Stimulated activated CD8-positive, alpha-beta memory T cell treated with anti-CD3 and anti-CD28 coated beads, Interleukin-2, amount 100 ng/mL, for 48 hours (primary cell): Measurements from ENCODE around the gene IRF1.
"Not testable (repeated sequence)": the region's sequence is repeated elsewhere in the genome, so short reads cannot be mapped to it uniquely, and the experiment has no call there.

Source experiments
- DNase-seq, 2 donors: peaks; one replicate each; pipeline ENCODE4 v3.0.0-alpha.2; 2020; ENCODE audit warnings: low read depth in 2 of 2

IRF1 gene

DNA sequence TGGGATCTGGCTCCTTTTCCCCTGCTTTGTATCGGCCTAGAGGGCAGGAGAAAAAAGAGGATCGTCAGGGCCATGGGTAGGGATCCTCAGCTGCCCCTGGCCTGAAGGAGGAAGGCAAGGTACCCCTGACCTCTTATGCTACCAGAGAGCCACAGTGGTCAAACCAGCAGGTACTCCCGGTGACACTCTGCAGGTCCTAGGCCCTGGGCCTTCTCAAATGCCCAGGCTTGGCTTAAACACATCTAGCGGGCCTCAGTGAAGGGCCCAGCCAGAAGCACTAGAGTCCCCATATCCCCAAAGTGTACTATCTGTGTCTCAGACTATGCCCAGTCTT lies 3.5 kb downstream of the IRF1 start:
- DNase-seq = no peak

DNA sequence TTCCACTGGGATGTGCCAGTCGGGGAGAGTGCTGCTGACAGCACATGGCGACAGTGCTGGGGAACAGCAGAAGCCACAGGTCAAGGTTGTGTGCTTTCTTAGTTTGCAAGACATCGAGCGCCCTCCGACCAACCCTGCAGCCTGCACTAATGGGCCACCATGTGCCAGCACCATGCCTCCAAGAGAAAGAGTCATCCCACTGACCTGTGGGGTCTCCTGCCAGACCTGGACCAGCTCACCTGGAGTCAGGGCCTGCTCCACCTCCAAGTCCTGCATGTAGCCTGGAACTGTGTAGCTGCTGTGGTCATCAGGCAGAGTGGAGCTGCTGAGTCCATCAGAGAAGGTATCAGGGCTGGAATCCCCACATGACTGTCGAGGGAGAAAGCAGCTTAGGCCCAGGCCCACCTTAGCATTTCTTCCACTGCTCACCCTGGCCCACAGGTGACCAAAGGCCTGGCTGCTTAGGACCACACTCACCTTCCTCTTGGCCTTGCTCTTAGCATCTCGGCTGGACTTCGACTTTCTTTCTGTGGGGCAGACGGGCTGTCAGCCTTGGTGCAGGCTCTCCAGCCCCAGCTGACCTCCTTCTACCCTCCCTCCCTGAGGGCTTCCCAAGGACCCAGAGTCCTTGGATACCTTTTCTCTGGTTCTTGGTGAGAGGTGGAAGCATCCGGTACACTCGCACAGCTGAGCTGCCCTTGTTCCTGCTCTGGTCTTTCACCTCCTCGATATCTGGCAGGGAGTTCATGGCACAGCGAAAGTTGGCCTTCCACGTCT lies 4.1 kb downstream of the IRF1 start:
- no peak for DNase-seq

DNA sequence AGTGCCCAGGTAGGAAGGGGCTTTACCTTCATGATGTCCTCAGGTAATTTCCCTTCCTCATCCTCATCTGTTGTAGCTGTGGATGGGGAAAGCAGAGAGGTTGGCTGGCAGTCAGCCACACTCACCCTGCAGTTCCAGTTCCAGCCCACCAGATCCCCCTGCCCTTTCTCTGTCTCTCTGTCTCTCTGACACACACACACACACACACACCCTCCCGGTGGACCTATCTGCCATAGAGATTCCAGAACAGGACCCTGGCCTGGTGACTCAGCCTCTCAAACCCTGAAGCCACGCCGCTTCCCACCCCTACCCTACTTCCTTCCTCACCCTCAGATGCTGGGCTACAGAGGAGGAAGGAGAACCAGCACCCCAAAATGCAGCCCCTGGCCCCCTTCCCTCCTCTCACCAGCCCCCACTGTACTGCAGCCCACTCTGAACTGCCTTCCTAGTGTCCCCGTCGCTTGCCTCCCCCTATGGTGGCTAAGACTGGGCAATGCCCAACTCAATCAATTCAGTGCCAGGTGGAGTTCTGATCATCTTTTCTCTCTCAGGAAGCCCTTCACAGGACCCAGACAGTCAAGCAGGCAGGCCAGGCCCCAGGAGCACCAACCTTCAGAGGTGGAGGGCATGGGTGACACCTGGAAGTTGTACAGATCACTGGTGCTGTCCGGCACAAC lies 4.8 kb downstream of the IRF1 start:
- DNase-seq = no peak

DNA sequence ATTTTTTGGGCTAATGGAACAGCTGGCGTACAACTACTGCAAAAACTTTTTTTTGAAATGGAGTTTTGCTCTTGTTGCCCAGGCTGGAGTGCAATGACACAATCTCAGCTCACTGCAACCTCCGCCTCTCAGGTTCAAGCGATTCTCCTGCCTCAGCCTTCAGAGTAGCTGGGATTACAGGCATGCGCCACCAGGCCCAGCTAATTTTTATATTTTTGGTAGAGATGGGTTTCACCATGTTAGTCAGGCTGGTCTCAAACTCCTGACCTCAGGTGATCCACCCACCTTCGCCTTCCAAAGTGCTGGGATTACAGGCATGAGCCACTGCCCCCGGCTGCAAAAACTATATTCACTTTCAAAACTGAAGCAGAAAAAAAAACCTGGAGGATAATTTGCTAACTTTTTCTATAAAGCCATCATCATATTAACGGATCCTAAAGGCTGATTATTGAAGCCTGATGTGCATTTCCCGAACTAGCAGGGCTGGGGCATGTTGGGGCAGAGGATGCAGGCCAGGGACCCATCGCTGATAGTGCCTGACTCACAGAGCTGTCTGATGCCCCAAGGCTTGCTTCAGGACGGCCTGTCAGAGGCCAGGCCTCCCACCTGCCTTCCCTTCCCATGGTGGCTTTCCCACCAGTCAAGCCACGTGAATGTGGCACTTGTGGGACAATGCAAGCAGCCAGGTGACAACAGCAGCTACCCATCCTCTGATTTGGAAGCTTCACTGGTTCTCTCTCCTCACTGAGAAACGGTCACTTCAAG lies 5.5 kb downstream of the IRF1 start:
- not testable (repeated sequence) for DNase-seq

DNA sequence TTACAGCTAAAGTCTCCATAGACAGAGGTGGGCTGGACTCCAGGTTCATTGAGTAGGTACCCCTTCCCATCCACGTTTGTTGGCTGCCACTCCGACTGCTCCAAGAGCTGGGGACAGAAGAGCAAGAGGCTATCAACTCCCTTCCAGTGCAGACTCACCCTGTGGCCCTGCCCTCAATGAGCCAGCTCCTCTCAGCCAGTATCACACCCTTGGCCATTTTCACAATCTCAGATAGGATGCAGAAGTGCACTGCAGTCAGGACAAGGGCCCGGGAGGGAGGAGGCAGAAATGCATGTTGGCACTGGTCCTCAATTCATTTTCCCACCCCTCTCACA lies 6.2 kb downstream of the IRF1 start:
- no peak for DNase-seq

DNA sequence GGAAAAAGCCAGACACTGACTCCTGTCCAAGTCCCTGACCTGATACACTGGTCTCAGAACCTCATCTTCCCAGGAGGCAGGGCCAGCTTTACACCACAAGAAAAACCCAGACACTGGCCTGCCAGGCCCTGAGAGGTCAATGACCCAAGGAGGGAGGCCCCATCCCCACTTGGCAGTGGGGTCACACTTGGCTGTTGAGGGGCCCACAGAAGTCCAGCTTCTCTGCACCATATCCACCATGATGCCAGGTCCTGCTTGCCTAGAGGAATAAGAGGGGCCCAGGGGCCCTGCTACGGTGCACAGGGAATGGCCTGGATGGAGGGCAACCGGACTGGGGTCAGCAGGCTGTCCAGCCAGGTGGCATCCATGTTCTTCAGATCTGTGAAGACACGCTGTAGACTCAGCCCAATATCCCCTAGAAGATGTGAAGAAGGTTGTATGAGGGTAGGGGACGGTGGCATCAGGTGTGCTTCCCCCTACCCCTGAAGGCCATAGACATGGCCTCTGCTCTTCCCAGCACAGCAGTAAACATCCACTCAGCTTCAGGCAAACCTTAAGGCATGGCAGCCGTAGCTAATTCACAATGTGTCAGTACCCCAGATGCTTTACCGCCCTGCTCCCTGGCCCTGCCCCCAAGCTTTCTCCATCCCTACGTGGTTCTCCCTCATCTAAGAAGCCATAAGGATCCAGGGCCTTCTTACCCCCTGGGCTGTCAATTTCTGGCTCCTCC lies 6.7 kb downstream of the IRF1 start:
- no peak for DNase-seq

DNA sequence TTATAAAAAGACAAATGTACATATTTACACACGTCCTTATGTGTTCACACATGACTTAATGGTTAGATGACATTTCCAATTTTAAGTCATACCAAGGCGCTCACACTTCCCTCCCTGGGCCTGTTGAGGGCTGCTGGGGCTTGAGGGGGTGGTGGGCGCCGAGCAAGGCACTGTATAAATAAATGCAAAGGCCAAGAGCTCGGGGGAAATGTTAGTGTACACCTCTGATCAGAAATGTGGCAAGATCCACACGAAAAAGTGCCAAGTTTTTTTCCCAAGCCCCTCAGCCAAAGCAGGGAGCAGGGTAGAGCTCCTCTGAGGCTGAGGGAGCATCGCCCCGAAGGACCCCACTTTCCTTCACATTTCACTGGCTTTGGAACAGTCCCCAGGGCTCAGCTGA lies 7.5 kb downstream of the IRF1 start:
- no peak for DNase-seq

DNA sequence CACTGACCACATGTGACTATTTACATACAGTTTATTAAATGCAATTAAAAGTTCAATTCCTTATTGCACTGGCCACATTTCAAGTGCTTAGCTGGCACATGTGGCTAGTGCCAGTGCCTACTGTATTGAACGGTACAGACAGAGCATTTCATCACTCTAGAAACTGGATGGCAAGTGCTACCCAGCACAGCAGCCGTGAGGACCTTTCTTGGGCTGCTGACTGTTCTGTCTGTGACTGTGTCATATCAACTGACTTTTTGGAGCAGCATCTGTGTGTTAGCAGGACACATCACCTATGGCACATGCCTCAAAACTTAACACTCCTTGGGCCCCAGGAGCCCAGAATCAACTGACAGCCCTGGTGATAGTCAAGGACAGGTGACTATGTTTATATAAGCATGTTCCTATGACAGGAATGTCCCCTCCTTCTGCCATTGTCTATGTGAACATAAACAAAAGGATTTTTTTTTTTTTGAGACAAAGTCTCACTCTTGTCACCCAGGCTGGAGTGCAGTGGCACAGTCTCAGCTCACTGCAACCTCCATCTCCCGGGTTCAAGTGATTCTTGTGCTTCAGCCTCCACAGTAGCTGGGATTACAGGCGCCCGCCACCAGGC lies 8.9 kb downstream of the IRF1 start:
- no peak for DNase-seq

DNA sequence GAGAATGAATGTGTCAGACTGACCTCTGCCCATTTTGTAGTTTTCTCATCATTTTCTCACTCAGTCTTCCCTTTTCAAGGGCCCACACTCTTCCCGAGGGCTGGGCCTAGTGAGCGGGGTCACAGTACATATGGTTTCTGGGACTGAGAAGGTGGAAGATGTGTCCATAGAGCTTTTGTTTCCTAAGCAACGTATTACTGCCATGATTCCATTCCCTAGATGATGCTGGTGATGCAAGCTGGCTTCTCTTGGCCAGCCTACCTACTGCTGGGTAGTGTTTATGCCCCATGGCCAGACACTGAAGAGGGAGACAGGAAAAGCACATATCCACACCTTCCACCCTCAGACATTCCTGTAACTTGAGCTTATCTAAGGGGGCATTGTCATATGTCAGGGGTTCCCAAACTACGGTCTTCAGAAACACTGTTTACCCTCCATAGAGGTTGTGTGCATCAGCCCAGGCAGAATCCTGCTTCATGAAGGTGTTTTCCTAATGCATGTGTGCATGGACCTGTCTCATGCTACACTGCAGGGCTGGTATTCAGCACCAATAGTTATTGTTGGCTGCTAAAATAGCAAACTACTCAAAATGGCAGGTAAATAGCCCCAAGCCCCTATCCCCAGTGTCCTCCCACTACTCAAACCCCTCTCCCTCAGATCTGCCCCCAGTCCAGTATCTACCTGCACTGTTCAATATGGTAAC lies 9.5 kb downstream of the IRF1 start:
- DNase-seq = no peak

DNA sequence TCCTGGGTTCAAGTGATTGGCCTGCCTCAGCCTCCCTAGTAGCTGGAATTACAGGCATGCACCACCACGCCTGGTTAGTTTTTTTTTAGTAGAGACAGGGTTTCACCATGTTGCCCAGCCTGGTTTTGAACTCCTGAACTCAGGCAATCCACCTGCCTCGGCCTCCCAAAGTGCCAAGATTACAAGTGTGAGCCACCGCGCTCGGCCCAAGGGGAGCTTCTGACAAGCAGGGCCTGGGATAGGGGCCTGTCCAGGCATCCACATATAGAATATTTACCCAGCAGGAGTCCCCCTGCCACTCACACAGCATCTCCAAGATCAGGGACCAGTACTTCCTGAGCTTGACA lies 10.1 kb downstream of the IRF1 start:
- no peak for DNase-seq

DNA sequence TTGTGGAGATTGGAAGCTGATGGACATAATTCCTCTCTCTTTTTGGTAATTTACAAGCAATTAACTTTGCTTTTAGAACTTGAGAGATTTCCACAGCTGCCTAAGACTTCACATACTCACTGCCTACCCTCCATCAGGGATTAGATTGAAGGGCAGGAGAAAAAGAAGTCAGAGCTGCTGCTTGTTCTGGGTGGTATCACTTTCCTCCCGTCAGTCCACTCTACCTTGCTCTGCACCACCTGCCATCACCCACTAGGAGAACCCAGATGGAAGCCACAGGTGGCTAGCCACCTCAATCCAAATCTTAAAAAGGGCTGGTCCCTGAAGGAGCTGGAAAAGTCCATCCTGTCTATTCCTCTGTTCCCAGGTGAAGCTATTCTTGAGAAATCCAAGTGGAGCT lies 10.5 kb downstream of the IRF1 start:
- no peak for DNase-seq

DNA sequence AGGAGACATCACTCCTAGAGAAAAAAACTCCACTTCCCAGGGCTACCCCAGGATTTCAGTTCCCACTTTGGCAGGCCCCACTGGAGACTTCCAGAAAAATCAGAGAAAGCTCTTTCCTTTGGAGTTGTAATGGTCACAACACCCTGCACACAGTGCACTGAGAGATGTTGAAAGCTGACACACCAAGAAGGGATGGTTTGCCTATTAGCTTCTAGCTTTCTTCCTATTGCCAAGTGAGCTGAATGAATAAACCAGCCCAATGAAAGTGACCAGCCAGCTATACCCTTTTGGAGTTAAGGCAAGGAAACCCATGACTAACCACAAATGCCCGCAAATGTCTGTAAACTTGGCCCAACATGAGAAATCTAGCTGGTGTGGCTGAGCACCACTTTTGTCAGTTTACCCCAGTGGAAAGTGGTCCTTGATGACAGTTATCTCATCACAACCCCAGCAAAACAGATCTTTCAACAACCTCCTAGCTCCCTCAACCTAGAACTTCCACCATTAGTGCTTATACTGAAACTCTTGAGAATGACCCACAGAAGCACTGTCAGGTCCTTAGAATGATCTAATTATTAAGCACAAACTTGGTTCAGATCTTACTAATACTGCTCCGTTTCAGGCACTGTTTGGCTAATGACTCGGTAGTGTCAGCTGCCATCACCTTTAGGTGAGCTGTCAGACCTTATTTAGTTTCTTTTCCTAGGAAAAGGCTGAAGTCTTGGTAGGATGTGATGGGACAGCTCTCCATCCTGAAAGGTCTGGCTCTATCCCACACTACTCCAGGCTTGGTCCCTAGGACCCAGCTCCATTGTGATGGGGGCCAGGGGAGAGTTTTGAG lies 11.2 kb downstream of the IRF1 start:
- no peak for DNase-seq

DNA sequence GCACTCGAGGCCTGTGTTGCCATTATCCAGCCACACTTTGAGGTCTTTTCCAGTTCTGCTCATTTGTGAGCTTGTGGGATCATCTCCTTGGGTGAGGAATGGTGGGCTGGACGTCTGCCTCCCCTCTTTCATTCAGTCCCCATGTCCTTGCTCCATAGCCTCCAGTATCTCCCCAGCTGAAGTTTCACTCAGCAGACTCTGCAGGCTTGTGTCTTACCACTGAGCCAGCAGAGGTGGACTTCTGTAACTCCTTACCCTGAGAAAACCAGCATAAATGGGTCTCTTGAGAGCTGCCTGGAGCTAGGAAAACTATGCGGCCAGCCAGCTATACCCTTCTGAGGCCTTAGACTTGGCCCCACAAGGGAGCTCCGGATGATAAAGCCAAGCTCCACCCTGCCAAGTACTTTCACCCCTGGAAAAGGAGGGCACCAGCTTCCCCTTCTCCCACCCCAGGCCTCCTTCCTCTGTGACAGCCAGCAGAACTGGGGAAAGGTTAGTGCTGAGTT lies 12.2 kb downstream of the IRF1 start:
- DNase-seq = no peak

DNA sequence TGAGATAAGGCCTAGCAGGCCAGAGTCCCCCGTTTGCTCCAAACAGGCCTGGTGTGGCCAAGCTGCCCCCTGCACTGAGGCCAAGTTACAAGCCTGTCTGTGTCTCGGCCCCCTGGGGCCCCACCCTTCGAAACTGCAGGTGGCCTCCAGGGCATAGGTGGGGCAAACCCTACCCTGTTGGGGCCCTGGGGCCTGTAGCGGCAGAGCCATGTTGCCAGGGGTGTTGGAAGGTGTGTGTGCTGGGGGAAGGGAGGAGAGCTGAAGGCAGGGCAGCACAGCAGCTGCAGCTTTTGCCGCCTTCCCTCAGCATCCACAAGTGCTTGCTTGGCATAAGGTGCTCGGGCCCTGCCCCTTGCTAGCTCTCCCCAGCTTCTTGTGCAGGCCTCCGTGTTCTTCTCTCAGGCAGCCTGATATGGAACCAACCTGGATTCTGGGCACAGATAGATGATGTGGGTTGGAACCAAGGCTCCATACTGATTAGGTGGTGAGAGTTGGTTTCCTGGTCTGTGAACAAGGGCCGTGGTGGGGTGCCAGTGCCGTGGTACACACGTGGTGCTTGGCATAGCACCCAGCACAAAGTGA lies 12.7 kb downstream of the IRF1 start:
- DNase-seq = no peak

DNA sequence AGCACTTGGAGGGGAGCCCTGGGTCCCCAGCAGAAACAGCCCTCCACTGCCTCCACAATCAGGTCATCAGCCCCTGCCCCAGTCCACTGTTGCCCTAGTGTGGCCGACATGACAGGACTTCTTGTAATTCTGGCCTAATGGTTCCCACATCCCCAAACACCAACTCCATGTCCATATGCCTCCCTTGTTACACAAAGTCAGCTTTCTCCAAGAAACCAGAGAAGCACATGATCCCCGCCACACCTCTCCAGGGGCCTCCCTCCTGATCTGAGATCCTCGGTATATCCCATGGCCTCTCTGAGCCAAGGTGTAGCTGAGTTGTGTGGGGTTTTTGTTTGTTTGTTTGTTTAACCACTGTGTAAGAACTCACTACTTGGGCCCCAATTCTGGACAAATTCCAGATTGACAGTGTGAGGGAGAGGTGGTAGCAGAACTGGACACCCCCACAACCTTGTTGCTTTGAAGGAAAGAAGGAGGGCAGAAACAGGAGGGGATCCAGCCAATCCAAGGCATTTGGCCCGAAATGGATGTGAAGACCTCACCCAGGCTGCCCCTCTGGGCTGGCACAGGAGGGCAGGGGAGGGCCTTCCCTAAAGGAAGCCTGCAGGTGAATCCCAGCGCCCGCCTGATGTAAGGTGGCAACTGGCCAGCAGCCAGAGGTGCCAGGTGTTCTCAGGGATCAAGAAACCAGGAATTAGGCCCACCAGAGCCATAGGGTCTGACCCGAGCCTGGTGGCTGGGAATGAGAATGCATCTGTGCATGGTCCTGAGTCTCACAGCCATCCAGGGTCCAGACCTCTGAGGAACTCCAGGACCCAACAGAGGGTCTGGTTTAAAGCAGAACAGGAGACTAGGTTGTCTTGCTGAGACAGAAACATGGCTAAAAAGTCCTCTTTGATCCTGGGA lies 13.4 kb downstream of the IRF1 start:
- DNase-seq = no peak

DNA sequence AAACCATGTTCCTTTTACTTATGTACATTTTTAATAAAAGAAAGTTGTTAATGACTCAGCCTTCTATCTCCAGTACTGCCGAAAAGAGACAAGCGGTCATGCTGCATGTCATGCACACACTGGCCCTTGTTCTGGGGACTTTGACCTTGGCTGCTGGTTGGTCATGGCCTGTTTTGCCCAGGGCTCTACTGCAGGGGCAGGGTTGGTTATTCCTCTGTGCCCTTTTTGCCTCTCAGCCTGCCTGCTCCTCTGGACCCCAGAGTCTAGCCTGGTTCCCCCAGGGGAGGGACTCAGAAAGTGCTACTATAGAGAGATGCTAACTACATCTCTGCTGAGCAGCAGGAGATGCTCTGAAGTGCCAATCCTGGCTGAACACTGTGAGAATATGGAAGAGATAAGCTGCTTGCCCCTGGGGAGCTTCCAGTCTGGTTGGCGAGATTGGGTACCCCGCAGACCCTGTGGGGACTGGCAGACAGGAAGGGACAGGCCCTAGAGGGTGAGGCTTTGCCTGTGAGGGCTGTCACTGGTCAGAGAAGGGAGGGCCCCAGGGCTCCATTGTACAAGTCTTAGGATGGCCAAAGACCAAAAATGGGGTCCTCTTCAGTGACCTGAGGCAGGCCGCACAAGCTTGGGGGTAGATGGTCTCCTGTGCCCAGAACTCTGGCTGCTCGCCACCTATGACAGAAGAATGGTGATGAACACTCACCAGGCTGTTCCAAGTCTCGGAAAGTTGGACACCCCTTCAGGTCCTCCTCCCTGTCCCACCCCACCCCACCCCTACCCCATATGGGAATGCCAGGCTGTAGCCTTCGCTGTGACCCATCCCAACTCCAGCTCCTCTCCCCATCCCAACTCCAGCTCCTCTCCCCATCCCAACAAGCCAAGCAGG lies 14.3 kb downstream of the IRF1 start:
- no peak for DNase-seq

DNA sequence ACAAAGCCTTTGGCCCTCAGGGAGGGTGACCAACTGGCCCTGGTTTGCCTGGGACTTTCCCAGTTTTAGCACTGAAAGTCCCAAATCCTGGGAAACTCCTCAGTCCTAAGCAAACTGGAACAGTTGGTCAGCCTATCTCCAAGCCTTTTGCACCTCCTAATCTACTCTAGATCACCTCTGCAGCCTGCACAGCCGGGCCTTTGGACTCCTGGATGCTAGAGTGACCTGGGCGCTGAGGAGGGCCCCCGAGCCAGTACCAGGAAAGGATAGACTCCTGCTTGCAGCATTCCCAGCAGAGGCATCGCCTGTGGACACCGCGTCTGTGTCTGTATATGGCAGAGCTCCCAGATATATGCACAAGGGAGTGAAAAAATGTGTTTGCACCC lies 15.1 kb downstream of the IRF1 start:
- no peak for DNase-seq
